HG02885 (cell line): Measurements from ENCODE around the gene GUCY2D.
"Not testable (repeated sequence)": the region's sequence is repeated elsewhere in the genome, so short reads cannot be mapped to it uniquely, and the experiment has no call there.

Experiments used
- ATAC-seq: cut with Tn5 transposase; IDR thresholded peaks from one replicate; pipeline ENCODE4 v1.9.1; 2021; ENCODE audit warnings: mild to moderate bottlenecking; ENCODE audit not compliant: unreplicated experiment, poor library complexity

The GUCY2D gene

GRCh38 chr17:8001976-8002720, at the start of gene GUCY2D:
TSS of gene GUCY2D (plus strand) at chr17:8002615. CDS start at chr17:8003048, 433 bp downstream.
- ATAC-seq = no peak

- ATAC-seq = not testable (repeated sequence)
These were observed 49.1 kb upstream of the GUCY2D start for GRCh38 chr17:7953266-7953665.

- ATAC-seq = no peak
These were observed 46.8 kb upstream of the GUCY2D start for GRCh38 chr17:7955414-7956227.

- no peak for ATAC-seq
These were observed 46.0 kb upstream of the GUCY2D start for GRCh38 chr17:7956228-7956965.

- no peak for ATAC-seq
These were observed 42.7 kb upstream of the GUCY2D start for GRCh38 chr17:7959503-7960253.

DNA sequence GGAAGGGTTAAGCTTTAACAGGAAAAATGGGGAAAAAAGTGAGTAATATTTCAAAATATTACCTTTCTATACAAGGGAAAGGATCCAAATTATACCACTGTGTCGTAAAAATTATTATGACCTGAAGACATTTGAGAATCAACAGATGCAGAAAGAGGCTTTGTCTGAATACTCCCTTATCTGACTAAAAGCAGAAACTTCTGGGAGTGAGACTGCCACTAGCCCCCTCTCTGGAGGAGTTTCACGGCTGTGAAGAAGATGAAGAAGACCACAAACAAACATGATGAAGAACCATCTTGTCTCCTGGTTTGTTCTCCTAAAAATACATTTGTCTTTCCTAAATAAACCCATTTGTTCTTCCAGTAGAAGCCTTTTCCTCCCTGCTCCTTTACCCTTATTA, 41.0 kb upstream of the GUCY2D start:
- no peak for ATAC-seq

- no peak for ATAC-seq
These were observed 34.7 kb upstream of the GUCY2D start for GRCh38 chr17:7967751-7968150.

DNA sequence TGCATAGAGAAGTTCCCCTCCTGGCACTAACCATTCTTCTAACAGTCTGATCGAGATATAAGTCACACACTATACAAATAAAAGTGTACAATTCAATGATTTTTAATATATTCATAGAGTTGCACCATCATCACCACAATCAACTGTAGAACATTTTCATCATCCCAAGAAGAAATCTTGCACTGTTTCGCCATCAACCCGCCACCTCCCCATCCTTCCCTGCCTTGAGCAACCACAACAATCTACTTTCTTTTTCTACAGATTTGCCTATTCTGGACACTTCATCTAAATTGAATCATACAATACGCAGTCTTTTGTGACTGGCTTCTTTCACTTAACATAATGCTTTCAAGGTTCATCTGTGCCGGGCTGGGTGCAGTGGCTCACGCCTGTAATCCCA, 33.0 kb upstream of the GUCY2D start:
- ATAC-seq = no peak

- no peak for ATAC-seq
These were observed 30.8 kb upstream of the GUCY2D start for GRCh38 chr17:7971651-7972050.

DNA sequence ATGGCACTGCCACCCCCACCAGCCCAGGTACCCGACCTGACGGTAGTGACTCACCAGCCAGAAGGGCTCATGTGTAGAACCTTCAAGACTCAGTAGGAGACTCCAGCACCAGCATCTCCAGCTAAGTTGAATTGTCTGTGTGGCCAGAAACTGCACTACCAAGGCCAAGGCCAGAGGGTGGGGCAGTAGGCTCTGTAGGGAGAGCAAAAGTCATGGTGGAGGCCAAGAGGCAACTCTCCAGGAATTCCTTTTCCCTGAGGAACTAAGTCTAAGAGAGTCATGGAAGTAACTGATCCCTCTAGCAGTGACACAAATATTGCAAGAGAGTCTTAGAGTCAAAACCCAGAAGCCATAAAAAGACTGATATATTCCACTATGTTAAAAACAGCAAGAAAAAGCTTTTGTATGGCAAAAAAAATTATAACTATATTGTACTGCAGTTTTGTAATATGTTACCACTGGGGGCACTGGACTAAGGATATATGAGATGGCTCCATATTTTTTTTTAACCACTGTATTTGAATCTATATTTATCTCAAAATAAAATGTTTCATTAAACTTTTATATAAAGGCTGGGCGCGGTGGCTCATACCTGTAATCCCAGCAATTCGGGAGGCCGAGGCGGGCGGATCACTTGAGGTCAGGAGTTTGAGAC, 30.2 kb upstream of the GUCY2D start:
- no peak for ATAC-seq

- ATAC-seq = no peak
These were observed 27.7 kb upstream of the GUCY2D start for GRCh38 chr17:7974638-7975131.

DNA sequence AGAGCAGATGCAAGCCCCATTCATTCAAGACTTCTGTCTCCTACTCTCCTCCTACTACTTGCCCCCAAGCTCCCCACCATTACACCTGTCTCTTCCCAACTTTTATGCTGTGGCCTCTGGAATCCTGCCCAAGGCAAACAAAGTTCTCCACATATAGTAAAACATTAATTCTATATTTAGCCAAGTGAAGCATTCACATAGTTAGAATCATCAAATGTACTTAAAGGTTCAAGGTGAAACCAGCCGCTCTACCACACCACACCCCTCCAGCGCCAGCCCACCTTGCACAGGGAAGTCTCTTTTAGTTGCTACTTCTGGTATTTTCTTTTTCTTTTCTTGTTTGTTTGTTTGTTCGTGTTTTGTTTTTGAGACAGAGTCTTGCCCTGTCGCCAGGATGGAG, 25.4 kb upstream of the GUCY2D start:
- ATAC-seq = no peak

- ATAC-seq = no peak
These were observed 24.6 kb upstream of the GUCY2D start for GRCh38 chr17:7977805-7978204.

DNA sequence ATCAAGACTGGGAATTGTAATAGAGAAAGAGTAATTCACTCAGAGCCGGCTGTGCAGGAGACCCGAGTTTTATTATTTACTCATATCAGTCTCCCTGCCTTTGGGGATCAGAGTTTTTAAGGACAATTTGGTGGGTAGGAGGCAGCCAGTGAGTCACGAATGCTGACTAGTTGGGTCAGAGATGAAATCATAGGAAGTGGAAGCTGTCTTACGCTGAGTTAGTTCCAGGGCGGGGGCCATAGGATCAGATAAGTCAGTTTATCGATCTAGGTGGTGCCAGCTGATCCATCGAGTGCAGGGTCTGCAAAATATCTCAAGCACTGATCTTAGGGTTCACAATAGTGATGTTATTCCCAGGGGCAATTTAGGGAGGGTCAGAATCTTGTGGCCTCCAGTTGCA, 20.2 kb upstream of the GUCY2D start:
- no peak for ATAC-seq

DNA sequence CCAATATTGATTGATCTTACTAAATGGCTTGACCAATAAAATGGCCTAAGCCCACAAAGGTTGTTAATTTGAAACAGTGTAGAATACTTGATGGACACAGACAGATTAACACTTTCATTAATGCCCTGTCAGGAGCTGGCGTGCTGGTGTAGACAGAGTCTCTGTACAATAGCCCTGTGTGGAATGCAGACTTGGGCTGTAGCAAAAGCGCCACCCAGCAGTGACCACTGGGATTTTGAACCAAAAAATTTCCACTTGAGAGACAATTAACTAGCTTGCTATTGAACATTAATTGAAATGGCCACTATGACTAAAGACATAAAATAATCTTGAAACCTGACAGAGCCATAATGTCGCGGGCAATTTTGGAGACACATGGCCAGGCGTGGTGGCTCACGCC, 19.7 kb upstream of the GUCY2D start:
- no peak for ATAC-seq

- no peak for ATAC-seq
These were observed 17.5 kb upstream of the GUCY2D start for GRCh38 chr17:7984904-7985303.

DNA sequence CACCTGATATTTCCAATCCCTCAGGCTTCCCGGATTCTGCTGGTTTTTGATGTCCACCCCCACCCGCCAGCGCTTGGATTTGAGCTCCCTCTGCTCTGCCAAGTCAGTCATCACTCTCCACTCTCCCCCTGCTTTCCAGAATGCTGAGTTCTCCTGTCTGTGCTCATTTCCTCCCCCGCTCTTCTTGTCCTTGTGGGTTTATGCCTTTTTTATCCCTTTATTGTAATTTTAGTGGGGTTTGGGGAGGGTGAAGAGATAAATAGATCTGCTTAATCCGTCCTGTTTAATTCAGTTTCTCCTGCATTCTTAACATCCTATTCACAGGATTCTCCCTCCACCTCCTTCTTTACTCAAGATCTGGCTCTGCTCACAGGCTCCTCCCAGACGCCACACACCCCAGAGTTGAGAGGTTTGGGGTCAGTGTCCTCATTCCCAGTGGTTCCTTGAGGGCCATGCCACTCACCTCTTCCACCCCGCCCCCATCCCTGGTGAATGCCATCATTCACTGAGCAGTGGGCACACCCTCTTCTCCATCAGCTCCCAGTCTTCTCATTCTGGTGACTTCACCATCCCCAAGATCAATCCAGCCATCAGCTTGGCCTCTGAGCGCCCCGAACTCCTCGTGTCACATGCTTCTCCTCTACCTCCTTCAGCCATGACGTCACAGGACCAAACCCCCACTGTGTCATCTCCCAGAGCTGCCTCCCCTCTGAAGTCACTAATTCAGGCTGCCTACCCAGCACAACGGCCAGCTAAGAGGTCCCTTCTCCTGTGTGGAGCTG, 15.1 kb upstream of the GUCY2D start:
- no peak for ATAC-seq

DNA sequence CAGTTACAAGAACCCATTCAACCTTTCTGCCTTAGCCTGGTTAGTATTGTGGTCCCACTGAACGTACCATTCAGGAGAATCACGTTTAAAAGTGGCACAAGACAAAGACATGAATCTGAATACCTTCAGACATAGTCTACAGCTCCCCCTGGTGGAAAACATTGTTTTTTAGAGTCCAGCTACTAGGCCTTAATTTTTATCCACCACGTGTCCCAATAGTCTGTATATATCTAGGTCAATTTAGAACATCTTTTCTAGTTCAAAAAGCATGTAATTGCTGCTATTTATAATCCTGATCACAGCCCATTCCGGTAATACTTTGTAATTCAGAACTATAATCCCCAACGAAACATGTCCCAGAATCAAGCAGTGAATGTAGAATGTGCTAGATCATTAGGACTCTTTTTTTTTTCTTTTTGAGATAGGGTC, 13.7 kb upstream of the GUCY2D start:
- ATAC-seq = no peak
